ENCODE results near the gene ZNF593. TPM values are rescaled to one million over a fixed set of nuclear protein-coding genes. Genes with fewer than 3 reads are reported as not detected.

The ZNF593 gene
- total RNA-seq = 15.8 TPM

DNA sequence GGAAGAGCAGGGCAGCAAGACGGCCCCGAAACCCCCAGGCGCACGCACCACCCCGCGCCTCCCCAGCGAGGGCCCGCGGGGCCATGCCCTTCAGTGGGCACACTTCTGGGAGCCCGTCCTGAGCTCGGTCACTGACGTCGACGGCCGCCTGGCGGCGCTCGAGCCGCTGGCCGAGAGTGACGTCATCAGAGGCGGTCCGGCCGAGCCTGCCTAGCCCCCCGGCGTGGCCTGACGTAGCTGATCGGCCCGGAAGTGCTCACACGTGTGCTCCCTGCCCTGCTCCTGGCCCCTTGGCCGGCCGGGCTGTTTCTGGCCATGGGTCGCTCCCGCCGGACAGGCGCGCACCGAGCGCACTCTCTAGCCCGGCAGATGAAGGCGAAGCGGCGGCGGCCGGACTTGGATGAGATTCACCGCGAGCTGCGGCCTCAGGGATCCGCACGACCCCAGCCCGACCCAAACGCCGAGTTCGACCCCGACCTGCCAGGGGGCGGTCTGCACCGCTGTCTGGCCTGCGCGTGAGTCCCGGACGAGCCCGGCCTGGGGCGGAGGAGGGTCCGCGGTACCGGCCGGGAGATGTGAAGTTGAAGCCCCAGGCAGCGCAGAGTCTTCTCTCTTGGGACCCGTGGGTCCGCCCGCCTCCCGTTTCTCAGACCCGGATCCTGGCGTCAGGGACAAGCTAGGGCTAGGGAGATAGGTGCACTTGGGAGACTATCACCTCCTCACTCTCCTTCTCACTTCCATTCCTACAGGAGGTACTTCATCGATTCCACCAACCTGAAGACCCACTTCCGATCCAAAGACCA lies at the start of gene ZNF593:
Gene ZNF593, plus strand, starts transcription at position 240 of the 803 bp plus-strand sequence. Its CDS starts 76 bp downstream, at position 316.
- DNase-seq = peak; percentile 95

DNA sequence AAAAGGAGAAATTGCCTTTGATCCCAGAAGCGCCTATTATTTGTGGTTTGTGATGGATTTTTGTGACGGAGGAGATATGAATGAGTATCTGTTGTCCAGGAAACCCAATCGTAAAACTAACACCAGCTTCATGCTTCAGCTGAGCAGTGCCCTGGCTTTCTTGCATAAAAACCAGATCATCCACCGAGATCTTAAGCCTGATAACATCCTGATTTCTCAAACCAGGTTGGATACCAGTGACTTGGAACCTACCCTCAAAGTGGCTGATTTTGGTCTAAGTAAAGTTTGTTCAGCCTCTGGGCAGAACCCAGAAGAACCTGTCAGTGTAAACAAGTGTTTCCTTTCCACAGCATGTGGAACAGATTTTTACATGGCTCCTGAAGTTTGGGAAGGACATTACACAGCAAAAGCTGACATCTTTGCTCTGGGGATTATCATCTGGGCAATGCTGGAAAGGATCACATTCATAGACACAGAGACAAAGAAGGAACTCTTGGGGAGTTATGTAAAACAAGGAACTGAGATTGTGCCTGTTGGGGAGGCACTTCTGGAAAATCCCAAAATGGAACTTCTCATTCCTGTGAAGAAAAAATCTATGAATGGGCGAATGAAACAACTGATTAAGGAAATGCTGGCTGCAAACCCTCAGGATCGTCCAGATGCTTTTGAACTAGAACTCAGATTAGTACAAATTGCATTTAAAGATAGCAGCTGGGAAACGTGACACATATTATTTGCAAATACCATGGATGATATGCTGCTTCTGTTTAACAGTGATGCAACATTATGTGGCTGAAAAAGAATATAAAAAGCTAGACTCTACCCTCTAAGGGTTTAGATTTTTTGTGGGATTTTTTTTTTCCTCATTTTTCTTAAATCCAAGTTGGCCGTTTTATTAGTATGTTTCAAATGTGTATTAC lies 47.6 kb upstream of the ZNF593 start:
- DNase-seq = no peak

DNA sequence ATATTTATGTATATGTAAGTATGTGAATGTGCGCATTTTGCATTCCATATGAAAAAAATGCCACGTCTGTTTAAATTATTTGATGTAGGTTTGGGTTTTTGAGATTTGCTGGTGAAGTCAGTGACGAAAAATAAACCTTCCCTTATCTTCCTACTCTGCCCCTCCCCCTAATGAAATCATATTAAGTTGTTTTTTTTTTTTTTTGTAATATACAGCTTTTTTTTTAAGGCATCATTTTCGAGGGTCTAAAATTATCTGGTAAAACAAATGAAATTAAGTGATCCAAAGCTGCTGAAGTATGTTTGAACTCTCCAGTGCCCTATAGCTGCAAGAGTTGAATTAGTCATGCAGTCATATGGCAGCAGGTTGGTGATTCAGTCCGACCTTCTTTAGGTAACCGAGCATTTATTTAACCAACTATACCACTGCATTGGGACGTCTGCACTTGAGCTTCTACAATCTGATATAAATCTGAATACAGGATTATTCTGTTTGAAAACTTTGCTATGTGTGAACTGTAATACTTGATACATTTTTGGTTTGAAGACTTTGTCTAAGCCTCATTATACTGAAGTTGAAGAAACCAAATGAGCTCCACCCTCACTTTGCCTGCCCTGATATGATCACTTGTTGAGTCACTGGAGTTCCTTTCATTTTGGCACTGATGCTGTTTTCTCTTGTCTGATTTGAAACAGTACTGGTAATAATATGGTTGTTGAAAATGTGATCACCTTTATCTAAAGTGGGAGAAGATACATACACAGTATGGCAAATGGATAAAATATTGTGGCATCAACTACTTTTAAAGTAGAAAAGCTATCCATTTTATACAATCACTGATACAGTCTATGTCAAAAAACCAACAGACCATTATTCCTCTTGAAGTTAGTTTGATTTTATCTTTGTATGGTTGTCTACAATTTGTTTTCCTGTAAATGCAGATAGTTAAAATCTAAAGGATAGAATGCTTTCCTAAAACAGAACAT lies 46.4 kb upstream of the ZNF593 start:
- DNase-seq = no peak

DNA sequence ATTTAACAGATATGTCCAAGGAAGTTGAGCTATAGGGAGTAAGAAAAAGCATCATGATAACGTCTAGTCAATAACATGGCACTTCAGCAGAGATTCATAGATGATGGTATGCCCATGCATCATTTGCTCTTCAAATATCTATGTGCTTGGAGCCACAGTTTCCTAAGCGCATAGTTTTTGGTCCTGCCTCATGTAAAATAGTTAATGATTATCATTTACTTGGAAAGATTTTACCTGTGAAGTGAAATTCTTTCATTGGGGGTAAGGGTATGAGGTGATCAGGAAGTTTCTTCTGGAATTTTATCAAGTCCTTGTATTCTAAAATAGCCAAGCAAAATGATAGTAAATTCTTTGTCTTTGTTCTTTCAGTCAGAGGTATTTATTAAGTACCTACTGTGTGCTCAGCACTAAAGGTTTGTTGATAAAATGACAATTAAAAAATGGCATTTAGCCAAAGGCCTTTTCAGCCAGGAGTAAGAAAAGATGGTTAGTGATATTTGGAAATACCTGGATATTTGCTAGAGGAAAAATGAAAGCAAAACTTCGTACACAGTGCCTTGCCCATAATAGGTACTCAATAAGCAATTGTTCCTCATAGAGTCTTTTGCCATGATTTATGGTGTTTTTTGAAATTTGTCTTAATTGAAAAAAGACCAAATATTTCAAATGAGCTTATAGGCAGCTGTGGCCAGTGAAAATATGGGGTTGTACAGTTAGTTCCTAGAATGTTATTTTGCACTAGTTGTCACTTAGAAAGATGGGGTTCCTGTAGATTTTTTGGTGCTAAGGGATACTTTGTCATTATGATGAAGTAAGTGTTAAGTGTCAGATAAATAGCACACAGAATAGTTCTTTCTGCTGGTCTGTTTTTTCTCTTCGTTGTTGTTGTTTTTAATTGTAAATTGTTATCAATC lies 45.0 kb upstream of the ZNF593 start:
- no peak for DNase-seq

DNA sequence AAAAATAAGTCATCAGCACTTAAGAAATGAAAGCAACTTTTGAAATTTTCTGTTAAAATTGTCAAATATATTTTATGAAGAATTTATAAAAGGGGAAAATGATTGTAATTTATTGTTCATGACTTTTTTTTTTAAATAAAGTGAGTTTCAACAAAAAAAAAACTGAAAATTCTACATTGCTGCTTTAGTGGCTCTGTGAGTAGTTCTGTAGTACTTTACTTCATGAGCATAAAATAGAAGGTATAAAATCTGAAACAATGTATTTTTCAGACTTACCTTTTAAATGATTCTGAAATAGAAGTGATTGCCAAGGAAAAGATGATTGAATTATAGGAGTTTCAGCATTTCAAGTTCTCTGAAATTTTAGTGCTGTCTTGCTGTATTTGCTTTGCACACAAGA lies 44.3 kb upstream of the ZNF593 start:
- no peak for DNase-seq

DNA sequence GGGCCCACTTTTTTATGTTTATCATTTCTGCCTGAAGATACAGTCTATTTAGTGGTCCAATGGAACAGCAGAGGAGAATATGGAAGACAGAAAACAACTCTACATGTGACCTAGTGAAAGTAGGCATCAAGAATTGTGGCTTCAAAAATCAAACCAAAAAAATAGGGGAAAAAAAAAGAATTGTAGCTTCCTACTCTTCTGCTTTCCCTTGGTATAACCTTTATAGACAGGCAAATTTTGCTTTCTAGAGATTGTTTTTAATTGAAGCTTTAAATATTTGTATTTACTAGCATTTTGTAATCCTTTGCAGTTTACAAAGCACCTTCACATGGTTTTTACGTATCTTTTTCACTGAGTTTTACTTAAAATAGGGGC lies 43.8 kb upstream of the ZNF593 start:
- no peak for DNase-seq

DNA sequence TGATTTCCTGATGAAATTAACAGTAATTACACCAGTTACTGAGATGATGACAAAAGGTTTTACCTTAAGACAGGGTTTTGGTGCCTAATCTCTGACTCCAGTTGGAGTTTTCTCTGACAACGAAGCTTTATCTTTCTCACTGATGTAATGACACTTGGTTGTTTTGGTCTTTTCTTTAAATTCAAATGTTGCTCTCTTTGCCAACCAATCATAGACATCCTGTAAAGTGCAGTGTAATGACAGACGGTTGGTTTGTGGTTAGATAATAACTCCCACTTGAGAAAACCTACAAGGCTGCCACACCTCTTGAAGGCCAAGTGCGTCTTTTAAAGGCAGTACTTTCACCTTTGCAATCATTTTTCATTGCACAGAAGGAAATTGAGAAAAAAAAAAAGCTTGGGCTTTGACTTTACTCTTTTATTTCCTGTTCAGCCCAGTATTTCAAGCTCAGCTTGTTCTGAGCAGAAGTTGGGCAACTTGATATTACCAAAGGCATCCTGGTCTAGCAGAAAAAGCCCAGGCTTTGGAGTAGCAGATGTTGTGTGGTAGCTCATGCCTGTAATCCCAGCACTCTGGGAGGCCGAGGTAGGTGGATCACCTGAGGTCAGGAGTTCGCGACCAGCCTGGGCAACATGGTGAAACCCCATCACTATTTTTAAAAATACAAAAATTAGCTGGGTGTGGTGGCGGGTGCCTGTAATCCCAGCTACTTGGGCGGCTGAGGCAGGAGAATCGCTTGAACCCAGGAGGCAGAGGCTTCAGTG lies 43.2 kb upstream of the ZNF593 start:
- DNase-seq = peak; percentile 13

DNA sequence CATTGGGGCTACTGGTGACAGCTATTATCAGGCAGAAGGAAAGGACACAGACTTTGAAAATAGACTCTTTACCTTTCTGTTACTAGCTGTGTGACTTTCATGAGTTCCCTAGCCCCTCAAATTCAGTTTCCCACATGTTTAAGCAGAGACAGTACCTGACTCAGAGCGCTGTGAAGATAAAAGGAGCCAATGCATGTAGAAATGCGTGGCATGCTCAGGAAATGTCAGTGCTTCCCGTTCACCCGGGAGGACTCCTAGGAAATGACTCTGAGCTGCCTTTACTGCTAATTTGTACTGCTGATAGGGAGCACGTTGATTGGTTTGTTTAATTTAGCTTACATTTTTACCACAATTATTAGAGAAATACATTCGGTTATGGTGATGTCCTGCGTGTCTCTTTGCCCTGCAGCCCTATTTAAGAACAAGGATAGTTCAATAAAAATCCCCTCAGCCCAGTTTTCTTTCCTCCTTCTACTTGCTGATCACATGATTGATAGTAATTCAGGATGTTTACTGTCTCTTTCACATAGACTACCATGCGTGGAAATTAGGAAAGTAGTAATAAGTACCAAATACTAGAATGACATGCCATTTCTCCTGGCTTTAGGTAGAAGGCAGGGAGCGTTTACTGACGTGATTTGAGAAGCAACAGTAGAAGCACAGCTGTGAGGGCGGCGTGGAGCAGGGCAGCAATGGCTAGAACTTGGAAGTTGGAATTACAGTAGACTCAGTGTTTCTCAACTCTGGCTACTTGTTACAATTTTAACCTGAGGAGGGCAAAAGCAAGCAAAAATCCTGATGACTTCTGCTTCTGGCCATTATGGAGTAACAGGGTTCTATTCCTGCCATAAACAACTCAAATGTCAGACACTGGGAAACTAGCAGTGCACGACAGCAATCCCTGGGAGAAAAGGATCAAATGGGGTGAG lies 42.2 kb upstream of the ZNF593 start:
- DNase-seq = no peak

DNA sequence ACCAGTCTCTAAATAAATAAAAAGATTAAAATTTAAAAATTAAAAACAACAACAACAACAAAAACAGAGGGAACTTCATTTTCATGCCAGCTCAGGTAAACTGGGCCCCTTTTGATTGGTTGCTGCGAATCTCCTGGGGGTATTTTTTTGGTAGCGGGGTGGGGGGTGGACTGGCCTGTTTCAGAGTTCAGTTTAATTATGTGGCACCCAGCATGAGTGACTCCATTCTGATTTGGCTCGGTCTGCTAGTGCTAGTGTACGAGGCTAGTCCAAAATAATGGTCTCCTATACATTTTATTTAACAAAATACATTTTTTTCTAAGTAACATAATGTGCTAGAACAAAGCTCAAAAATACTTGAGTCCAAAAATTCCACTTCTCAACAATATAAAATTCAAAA lies 39.9 kb upstream of the ZNF593 start:
- DNase-seq = no peak

DNA sequence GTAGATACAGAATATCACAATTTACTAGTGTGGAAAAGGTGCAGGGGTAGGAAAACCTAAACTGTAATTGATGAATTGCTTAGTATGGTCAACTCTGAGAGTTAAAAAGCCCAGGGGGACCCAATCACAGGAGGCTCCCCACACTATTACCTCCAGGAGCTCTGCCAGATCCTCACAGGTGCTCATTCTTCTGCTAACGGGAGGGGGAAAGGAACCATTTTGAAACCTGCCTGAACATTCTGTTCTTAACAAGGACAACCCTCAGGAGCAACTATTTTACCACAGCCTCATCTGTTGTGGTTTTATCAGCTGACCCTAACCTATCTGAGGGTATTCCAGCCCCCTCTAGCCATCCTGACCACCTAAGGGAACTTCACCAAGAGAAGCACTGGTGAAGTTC lies 39.0 kb upstream of the ZNF593 start:
- no peak for DNase-seq

DNA sequence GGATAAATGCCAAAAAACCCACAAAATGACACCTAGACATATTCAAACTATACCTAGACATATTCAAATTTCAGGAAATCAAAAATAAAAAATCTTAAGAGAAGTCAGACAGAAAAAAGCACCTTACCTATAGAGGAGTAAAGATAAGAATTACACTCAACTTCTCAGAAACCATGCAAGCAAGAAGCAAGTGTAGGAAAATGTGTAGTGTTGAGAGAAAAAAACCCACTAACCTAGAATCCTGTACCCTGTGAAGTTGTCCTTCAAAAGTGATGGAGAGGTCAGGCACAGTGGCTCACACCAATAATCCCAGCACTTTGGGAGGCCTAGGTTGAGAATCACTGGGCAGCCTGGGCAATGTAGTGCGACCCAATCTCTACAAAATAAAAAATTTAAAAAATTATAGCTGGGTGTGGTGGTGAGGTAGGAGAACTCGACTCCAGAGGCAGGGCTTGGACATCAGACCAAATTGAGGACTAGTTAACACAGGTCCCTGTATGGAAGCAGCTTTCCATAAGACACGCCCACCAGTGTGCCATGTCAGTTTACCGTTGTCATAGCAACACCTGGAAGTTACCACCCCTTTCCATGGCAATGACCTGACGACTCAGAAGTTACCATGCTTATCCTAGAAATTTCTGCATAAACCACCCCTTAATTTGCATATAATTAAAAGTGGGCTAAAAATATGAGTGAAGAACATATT lies 37.4 kb upstream of the ZNF593 start:
- DNase-seq = no peak

DNA sequence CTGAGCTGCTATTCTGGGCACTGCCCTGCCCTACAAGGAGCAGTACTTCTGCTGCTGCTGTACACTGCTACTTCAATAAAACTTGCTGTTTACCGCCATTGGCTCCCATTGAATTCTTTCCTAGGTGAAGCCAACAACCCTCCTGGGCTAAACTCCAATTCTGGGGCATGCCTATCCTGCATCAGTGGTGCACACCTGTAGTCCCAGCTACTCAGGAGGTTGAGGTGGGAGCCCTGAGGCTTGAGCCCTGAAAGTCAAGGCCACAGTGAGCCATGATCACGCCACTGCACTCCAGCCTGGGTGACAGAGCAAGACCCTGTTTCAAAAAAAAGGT lies 36.9 kb upstream of the ZNF593 start:
- no peak for DNase-seq

DNA sequence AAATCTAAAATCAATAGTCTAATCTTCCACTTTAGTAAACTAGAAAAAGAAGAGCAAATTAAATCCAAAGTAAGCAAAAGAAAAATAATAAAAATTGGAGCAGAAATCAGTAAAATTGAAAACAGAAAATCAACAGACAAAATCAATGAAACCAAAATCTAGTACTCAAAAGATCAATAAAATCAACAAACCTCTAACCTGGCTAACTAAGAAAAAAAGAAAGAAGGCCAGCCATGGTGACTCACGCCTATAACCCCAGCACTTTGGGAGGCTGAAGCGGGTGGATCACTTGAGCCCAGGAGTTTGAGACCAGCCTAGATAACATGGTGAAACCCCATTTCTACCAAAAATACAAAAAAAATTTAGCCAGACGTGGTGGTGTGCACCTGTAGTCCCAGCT lies 35.2 kb upstream of the ZNF593 start:
- no peak for DNase-seq

DNA sequence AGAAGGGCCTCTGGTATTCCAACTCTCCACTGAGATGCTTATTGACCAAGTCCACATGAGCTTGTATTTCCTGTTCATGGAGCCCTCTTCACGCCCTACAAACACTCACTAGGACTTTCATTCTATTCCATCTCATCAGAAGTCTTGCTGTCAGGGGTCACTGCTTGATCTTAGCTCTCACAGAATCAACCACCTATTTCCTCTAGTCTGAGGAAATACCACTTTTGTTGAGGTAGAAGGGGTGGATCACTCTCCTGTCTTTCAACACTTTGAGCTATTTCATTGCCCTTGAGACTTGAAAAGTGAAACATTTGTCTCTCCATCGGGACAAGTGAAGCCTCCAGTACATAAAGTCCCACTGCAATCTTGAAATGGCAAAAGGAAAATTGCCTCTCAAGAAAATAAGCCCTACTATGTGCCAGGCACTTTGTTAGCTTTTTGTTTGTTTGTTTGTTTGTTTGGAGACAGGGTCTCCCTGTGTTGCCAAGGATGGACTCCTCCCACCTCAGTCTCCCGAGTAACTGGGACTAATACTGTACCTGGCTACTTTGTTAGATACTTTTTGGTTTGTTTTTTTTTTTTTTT lies 30.6 kb upstream of the ZNF593 start:
- DNase-seq = no peak

DNA sequence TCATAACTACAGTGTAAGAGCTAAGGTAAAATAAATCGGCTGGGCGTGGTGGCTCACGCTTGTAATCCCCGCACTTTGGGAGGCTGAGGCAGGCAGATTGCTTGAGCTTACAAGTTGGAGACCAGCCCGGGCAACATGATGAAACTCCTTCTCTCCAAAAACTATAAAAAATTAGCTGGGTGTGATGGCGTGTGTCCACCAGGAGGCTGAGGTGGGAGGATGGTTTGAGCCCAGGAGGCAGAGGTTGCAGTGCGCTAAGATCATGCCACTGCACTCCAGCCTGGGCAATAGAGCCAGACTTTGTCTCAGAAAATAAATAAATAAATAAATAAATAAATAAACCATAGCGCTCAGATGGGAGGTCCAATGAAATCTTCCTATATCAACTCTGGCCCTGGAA lies 27.5 kb upstream of the ZNF593 start:
- no peak for DNase-seq

DNA sequence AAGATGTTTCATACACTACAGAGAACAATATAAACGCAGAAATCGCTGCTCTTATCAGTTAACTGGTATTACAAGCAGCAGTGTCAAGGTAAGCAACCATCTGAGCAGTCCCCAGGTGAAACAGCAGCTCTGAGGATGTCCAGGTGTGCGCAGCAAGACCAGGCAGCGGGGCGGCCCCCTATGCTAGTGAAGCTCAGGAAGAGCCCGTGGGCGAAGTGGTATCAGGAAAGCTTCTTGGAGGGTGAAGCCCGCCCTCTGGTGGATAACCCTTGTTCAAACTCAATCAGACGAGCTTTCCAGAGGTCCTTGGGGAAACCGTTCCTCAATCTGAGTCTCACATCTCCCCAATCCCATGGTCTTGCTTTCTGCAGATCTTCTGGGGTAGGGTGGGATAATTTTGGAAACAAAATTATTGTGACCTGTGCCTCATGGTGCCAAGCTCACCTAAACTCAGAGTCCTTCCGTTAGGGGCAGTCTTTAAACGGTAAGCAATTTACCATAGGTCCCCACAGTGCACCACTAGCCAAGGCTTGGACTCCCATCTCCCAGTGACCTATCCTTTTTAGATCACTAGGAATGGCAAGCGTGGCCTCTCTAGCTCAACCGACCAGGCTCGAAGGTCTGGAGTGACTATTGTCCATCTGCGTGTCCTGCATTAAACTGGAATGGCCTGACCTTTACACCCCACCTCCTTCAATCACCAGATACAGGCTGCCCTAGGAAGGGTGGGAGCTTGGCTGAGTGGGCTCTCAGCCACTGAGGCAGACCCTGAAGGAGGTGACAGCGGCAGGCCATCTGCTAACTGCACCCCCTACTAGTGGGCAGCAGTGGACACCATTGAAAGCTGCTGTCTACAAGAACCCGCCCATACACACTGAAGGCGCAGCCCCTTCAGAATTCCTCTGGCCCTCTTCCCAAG lies 24.4 kb upstream of the ZNF593 start:
- peak; percentile 91 for DNase-seq

DNA sequence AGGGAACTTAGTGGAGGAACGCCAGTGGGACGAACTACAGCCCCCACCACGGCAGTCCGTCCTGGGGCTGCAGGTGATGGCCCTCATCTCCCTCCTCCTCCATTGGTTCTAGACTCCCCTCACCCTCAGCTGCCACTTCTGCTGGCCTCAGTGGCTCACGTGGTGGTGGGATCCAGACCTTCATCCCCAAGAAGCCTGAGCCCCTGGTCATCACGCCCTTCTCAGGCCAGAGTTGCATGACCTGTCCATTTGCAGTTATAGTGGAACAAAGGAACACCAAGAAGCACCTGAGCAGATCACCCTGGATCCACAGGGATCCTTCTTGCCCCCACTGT lies 23.8 kb upstream of the ZNF593 start:
- no peak for DNase-seq

All from tongue (tissue), 2 donors.